K562 (cell line): Measurements from ENCODE around the gene PTPRT. TPM values are rescaled to one million over a fixed set of nuclear protein-coding genes. Genes with fewer than 3 reads are reported as not detected.

Experiments
- ATAC-seq: fragments of 200-7000 bp; cut with Tn5 transposase; 3 replicates; pipeline ENCODE4 v1.9.1; 2020; ENCODE audit warnings: moderate library complexity
- BruUV-seq: library from RNA; stranded (reverse); fragments of 400-500 nt; replicated peaks from 2 replicates; lab custom pipeline; 2021; lab: Mats Ljungman, UMichigan
- CTCF ChIA-PET: fragments of 300-600 bp; formaldehyde crosslinking; extraction: SDS; loops from one replicate; lab custom pipeline; 2021; ENCODE audit warnings: low intra/inter-chr PET ratio; lab: Yijun Ruan, JAX
- POLR2A ChIA-PET: fragments of 300-600, 350-650 bp; sonication (Branson Sonifier 250); formaldehyde crosslinking; extraction: SDS; loops from one replicate; lab custom pipeline; 2021; ENCODE audit warnings: antibody characterized with exemption, inconsistent platforms; lab: Yijun Ruan, JAX
- DNase-seq, 4 experiments: peaks; one replicate each; pipeline versions ENCODE4 v3.0.0 to v3.0.0-alpha.2; 2011 to 2018; ENCODE audit warnings: low spot score in 3 of 4, mixed read lengths in 3 of 4; ENCODE audit errors: extremely low read depth in 1 of 4
- FAIRE-seq: peaks from 2 replicates; lab custom pipeline; 2011; peaks lifted over from hg19 to GRCh38; lab: Jason Lieb, UNC
- H2AFZ ChIP-seq: 2 replicates; pipeline ENCODE4 v1.6.0; 2011; ENCODE audit warnings: low read depth, low read length, control low read depth, inconsistent platforms
- H3K27ac ChIP-seq: fragments of 200-600 bp; 3 replicates; pipeline ENCODE4 v1.8.0; 2011; ENCODE audit warnings: low read depth, mild to moderate bottlenecking, control low read depth, inconsistent platforms, low read length, moderate library complexity, mixed read lengths; ENCODE audit errors: extremely low read depth
- H3K27me3 ChIP-seq, 2 experiments: fragments of 300-600 bp in 1 of 2; 2 replicates in 1 of 2; 3 replicates in 1 of 2; pipeline versions ENCODE4 v1.6.0 to v1.8.0; 2011; ENCODE audit warnings: inconsistent platforms in 2 of 2, low read length in 2 of 2, mild to moderate bottlenecking in 1 of 2, mixed read lengths in 1 of 2, moderate library complexity in 1 of 2; ENCODE audit not compliant: control insufficient read depth in 2 of 2, insufficient read depth in 2 of 2
- H3K36me3 ChIP-seq: fragments of 300-600 bp; 3 replicates; pipeline ENCODE4 v1.8.0; 2011; ENCODE audit warnings: mild to moderate bottlenecking, low read length, inconsistent platforms; ENCODE audit not compliant: control insufficient read depth, insufficient read depth
- H3K4me1 ChIP-seq, 2 experiments: fragments of 200-600 bp in 1 of 2; replicated peaks in 1 of 2; 2 replicates in 1 of 2; 3 replicates in 1 of 2; pipeline versions ENCODE4 v1.5.1 to v1.8.0; 2011; ENCODE audit warnings: inconsistent platforms in 2 of 2, low read length in 2 of 2, mild to moderate bottlenecking in 1 of 2, mixed read lengths in 1 of 2, moderate library complexity in 1 of 2; ENCODE audit not compliant: control insufficient read depth in 2 of 2, insufficient read depth in 2 of 2
- H3K4me2 ChIP-seq: 2 replicates; pipeline ENCODE4 v1.6.1; 2011; ENCODE audit warnings: low read length, control low read depth, inconsistent platforms, mixed read lengths; ENCODE audit not compliant: insufficient read depth
- H3K4me3 ChIP-seq: fragments of 200-600 bp; sonication (generic), shearing (Covaris generic); 2 replicates; pipeline ENCODE4 v1.5.1; 2016; ENCODE audit warnings: control low read depth, inconsistent platforms
- H3K79me2 ChIP-seq: fragments of 200-600 bp; 3 replicates; pipeline ENCODE4 v1.8.0; 2011; ENCODE audit warnings: low read length, inconsistent platforms; ENCODE audit not compliant: control insufficient read depth, insufficient read depth
- H3K9ac ChIP-seq, 2 experiments: 2 replicates each; pipeline versions ENCODE4 v1.6.0 to v1.6.1; 2011; ENCODE audit warnings: low read depth in 2 of 2, low read length in 2 of 2, control low read depth in 1 of 2, inconsistent platforms in 1 of 2, mild to moderate bottlenecking in 1 of 2, mixed read lengths in 1 of 2; ENCODE audit not compliant: insufficient read depth in 1 of 2
- H3K9me1 ChIP-seq: one replicate; pipeline ENCODE4 v1.6.0; 2011; ENCODE audit warnings: inconsistent platforms, mild to moderate bottlenecking, low read length, moderate library complexity; ENCODE audit not compliant: control insufficient read depth, insufficient read depth
- H3K9me3 ChIP-seq: replicated peaks from 2 replicates; pipeline ENCODE4 v1.5.1; 2011; ENCODE audit warnings: low read depth, low read length, inconsistent platforms; ENCODE audit not compliant: control insufficient read depth, insufficient read depth
- H4K20me1 ChIP-seq: replicated peaks from 2 replicates; pipeline ENCODE4 v1.6.1; 2011; ENCODE audit warnings: low read length, inconsistent platforms, mixed read lengths; ENCODE audit not compliant: control insufficient read depth, insufficient read depth
- ARNT ChIP-seq, 2 experiments: fragments of 450-650 bp; IDR thresholded peaks; 2 replicates each; pipeline ENCODE4 v1.6.1; 2016; ENCODE audit warnings: mild to moderate bottlenecking in 1 of 2
- BRCA1 ChIP-seq, 2 experiments: fragments of 450-650 bp in 1 of 2; sonication (generic) in 1 of 2; formaldehyde crosslinking in 1 of 2; IDR thresholded peaks; 2 replicates each; pipeline versions ENCODE4 v1.5.0 to v1.6.1; 2017 to 2020; ENCODE audit warnings: mild to moderate bottlenecking in 1 of 2, missing genetic modification reagents in 1 of 2
- CBX2 ChIP-seq: fragments of 200-600 bp; sonication (generic); IDR thresholded peaks from one replicate; pipeline ENCODE4 v1.6.1; 2012; ENCODE audit warnings: mild to moderate bottlenecking, low read length, inconsistent platforms; ENCODE audit not compliant: insufficient read depth, poor library complexity, severe bottlenecking
- CLOCK ChIP-seq: fragments of 250-450 bp; sonication (Bioruptor Pico); IDR thresholded peaks from 2 replicates; pipeline ENCODE4 v1.4.0; 2020; ENCODE audit warnings: mild to moderate bottlenecking, moderate library complexity, borderline replicate concordance
- HDAC2 ChIP-seq: fragments of 450-650 bp; IDR thresholded peaks from 2 replicates; pipeline ENCODE4 v1.6.1; 2016; ENCODE audit warnings: mild to moderate bottlenecking
- HDAC8 ChIP-seq: fragments of 450-650 bp; IDR thresholded peaks from 2 replicates; pipeline ENCODE4 v1.6.1; 2016; ENCODE audit warnings: mild to moderate bottlenecking, missing genetic modification characterization, moderate library complexity, missing compliant biosample characterization
- HIVEP1 ChIP-seq: fragments of 250-450 bp; sonication (Bioruptor Pico); IDR thresholded peaks from 2 replicates; pipeline ENCODE4 v1.4.0; 2020; ENCODE audit warnings: mild to moderate bottlenecking
- HMBOX1 ChIP-seq: sonication (generic); IDR thresholded peaks from 2 replicates; pipeline ENCODE4 v1.6.1; 2016
- IRF2 ChIP-seq: sonication (generic); formaldehyde crosslinking; IDR thresholded peaks from 2 replicates; pipeline ENCODE4 v1.8.1; 2022; ENCODE audit warnings: mild to moderate bottlenecking, missing genetic modification reagents
- KLF13 ChIP-seq: fragments of 450-650 bp; IDR thresholded peaks from 2 replicates; pipeline ENCODE4 v1.6.1; 2016; ENCODE audit warnings: missing genetic modification characterization, low read depth, mild to moderate bottlenecking, missing compliant biosample characterization, moderate library complexity, borderline replicate concordance
- NFXL1 ChIP-seq: fragments of 450-650 bp; formaldehyde crosslinking; IDR thresholded peaks from 2 replicates; pipeline ENCODE4 v1.4.0; 2021; ENCODE audit warnings: mild to moderate bottlenecking
- PTTG1 ChIP-seq: fragments of 450-650 bp; IDR thresholded peaks from 2 replicates; pipeline ENCODE4 v1.6.1; 2016; ENCODE audit warnings: low read depth, mild to moderate bottlenecking, missing genetic modification characterization, missing compliant biosample characterization
- RAD51 ChIP-seq: fragments of 450-650 bp; IDR thresholded peaks from 2 replicates; pipeline ENCODE4 v1.7.1; 2016; ENCODE audit warnings: low read depth, mild to moderate bottlenecking, borderline replicate concordance
- RBM34 ChIP-seq: fragments of 200-400 bp; formaldehyde crosslinking; IDR thresholded peaks from 2 replicates; pipeline ENCODE4 v1.6.1; 2018; ENCODE audit warnings: low read length, borderline replicate concordance; ENCODE audit not compliant: insufficient read depth
- SMARCE1 ChIP-seq: fragments of 450-650 bp; IDR thresholded peaks from 2 replicates; pipeline ENCODE4 v1.7.1; 2016; ENCODE audit warnings: mild to moderate bottlenecking
- SRSF7 ChIP-seq: fragments of 200-400 bp; formaldehyde crosslinking; optimal IDR thresholded peaks from 2 replicates; pipeline ENCODE3; 2017; ENCODE audit warnings: mild to moderate bottlenecking, low read depth, low read length
- WHSC1 ChIP-seq: IDR thresholded peaks from one replicate; pipeline ENCODE4 v1.6.1; 2012; ENCODE audit warnings: low read length, control low read depth, inconsistent platforms
- ZNF449 ChIP-seq: fragments of 250-450 bp; sonication (Bioruptor Pico); IDR thresholded peaks from 2 replicates; pipeline ENCODE4 v1.8.0; 2022; ENCODE audit warnings: moderate library complexity, mild to moderate bottlenecking, inconsistent platforms
- WGBS: fragments of 100-300 bp; shearing (Covaris generic); methylation state at CpG from one replicate; pipeline ENCODE4 v1.1.6; 2016; ENCODE audit warnings: low coverage, mixed read lengths; ENCODE audit not compliant: insufficient coverage; ENCODE audit errors: missing lambda C conversion rate; 5-methylcytosine and 5-hydroxymethylcytosine counted together
- in situ Hi-C: fragments of 300-500 bp; cut with MboI; formaldehyde crosslinking; loops from 4 replicates; pipeline ENCODE4 v1.15.0; 2018; ENCODE audit warnings: inconsistent platforms, mixed read lengths
- intact Hi-C: fragments of 100-400 bp; cut with micrococcal nuclease; formaldehyde crosslinking; loops from 2 replicates; pipeline ENCODE4 v1.14.2; 2022
- polyA plus RNA-seq, 8 experiments: library from polyadenylated mRNA; depleted of rRNA in 4 of 8; stranded (reverse) in 5 of 8; unstranded in 3 of 8; fragments of >200 nt; fragmentation: Nextera tagmentation in 2 of 8; fragmentation: Illumina TruSeq in 1 of 8; extraction: Ambion mirVana in 2 of 8; extraction: Trizol in 1 of 8; gene quantifications; 2 replicates each; pipeline versions ENCODE4 v1.2.1 to v1.2.3, GENCODE V29; 2011 to 2014; ENCODE audit warnings: inconsistent platforms in 1 of 8, missing spikeins in 1 of 8
- total RNA-seq, 7 experiments: library from RNA; depleted of rRNA in 6 of 7; stranded (reverse); fragments of >200 nt in 6 of 7; fragmentation: Illumina TruSeq in 2 of 7; extraction: Trizol in 2 of 7; gene quantifications; 2 replicates each; pipeline versions ENCODE4 v1.2.1 to v1.2.3, GENCODE V29; 2011 to 2021; ENCODE audit warnings: low replicate concordance in 1 of 7

PTPRT gene
- total and polyA plus RNA-seq, 9 of the 15 experiments (the other 6 are each of a cell fraction or from before 2014, with no cell fraction given) = not detected

GRCh38 chr20:43096931-43097260 is 92.8 kb downstream of the PTPRT start:
- BruUV-seq = no TSS peak
- FAIRE-seq = no peak
- H3K27me3 ChIP-seq = peaks cover 0 to 3% of the 10 kb centered on the region in 2 experiments; a peak in 1 of 5 replicates
- no peaks in the 10 kb centered on the region for H3K9me1 ChIP-seq
- H3K36me3 ChIP-seq = no peaks in the 10 kb centered on the region
- in situ Hi-C loops = no loop called here
- H3K9ac ChIP-seq = no peak overlapping the region
- H3K4me3 ChIP-seq = no peak overlapping the region
- H2AFZ ChIP-seq = no peak overlapping the region
- no peak overlapping the region for H3K27ac ChIP-seq
- CTCF ChIA-PET = no interaction called here
- H3K4me2 ChIP-seq = no peak overlapping the region
- no peaks in the 10 kb centered on the region for H4K20me1 ChIP-seq
- H3K9me3 ChIP-seq = no peaks in the 10 kb centered on the region
- intact Hi-C loops = no loop called here
- POLR2A ChIA-PET = no interaction called here
- DNase-seq = no peak
- no peaks in the 10 kb centered on the region for H3K79me2 ChIP-seq
- no peak for ATAC-seq
- H3K4me1 ChIP-seq = no peaks in the 10 kb centered on the region
- 2% methylated on average over 5 of the region's 5 CpGs for WGBS
- no peak for TF ChIP-seq ARNT (IDR thresholded peaks at IDR 0.05)
- no peak for TF ChIP-seq RBM34
- TF ChIP-seq NFXL1 (CRISPR knock-in tag) = no peak
- TF ChIP-seq HDAC8 (tag) = no peak
- no peak for TF ChIP-seq RAD51
- TF ChIP-seq KLF13 = no peak
- no peak for TF ChIP-seq WHSC1
- no peak for TF ChIP-seq SRSF7
- TF ChIP-seq HDAC2 = no peak
- no peak for TF ChIP-seq HMBOX1
- no peak for TF ChIP-seq HIVEP1
- TF ChIP-seq ZNF449 (CRISPR knock-in tag) = no peak
- TF ChIP-seq SMARCE1 = no peak
- TF ChIP-seq IRF2 (CRISPR knock-in tag) = no peak
- TF ChIP-seq PTTG1 (tag) = no peak
- TF ChIP-seq CLOCK (CRISPR knock-in tag) = no peak
- no peak for TF ChIP-seq CBX2
- TF ChIP-seq BRCA1 (IDR thresholded peaks at IDR 0.05) = no peak
- TF ChIP-seq BRCA1 (CRISPR knock-in tag; IDR thresholded peaks at IDR 0.05) = no peak
